COR-L47 (cell line): ENCODE results near the gene CHSY3.
A peak's percentile ranks its signal among the peaks of the same experiment; 100 is the strongest.

ENCODE experiments used
- DNase-seq: peaks from one replicate; lab custom pipeline; 2025; lab: John Stamatoyannopoulos, UW

The CHSY3 gene

DNA sequence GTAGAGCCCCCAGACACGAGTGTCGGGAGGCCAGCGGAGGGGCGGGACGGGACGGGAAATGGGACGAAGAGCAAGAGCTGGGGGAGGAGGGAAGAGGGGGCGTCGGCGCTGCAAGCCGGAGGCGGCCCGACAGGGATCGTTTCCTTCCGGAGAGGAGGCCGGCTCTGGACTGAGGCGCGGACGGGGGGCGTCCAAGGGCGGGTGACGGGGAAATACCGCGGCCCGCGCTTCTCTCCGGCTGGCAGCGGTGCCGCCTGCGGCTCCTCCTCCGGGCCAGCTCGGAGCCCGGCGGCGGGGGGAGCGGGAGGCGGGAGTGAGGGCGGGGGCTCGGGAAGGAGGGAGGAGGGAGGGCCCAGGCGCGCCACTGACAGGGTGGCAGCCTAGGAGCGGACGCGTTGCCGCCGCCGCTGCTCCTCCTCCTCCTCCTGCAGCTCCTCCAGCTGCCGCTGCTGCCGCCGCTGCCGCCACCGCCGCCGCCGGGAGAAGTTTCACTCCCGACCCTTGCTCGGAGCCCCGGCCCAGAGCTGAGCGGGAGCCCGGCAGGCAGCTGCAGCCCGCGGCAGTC, at the start of gene CHSY3:
CHSY3 (plus strand) TSS at position 364 of the 565 bp plus-strand sequence.
- DNase-seq = peak; percentile 34

DNA sequence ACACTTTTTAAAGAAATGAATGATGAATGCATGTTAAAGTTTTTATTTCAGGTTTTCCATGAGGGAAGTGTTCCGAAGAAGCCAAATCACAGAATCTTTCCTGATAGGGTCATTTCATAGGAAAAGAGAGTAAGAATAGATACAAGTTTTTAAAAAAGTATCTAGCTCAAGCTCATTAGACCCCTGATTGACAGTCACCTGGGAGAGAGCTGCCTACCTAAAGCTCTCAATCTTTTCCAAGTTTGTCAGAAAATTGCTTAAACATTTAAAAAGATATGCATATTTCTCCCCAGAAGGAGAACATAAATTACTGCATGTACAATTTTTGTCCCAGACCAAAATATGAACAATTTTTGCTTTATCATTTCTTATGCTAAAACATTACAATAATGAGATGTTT, 47.9 kb upstream of the CHSY3 start:
- DNase-seq = no peak

DNA sequence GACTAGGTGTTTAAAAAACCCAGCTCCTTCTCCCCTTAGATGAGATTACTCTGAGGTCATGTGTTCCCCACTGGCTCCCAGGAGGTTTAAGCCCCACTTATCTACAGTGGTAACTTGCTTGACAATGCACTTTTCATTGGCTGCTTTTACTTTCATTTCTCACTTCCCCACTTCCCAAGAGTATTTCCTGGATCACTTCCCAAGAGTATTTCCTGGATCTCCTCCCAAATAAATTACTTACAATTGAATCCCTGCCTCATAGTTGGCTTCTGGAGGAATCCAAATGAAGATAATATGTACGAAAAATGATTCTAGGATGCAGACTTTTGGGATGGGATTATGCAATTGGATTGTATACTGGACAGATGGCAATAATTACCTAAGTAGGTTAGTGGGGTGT, 47.1 kb upstream of the CHSY3 start:
- no peak for DNase-seq

DNA sequence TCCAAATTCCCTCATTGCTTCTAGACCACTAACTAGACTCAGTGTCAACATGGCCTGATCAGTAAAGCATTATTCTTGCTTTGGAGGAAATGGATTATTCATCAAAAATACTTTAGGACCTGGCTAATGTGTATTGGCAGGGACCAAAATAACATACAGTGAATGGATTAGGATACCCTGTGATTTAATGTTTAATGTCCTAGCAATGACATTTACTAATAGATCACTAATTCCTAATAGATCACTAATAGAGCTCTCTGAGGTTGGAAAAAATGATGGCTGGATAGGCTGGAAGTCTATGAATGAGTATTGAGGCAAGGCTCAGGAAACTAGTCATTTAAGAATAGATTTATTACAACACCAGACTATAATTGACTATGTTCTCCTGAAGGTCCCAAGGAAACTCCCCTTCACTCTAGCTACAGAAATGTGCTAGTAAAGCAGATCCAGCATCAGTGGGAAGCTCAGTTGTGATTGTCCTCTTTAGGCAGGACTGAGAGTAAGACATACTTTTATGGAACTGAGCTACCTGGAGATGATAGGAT, 46.1 kb upstream of the CHSY3 start:
- DNase-seq = no peak

- no peak for DNase-seq
Observed at GRCh38 chr5:129884322-129884721, 19.9 kb upstream of the CHSY3 start.

DNA sequence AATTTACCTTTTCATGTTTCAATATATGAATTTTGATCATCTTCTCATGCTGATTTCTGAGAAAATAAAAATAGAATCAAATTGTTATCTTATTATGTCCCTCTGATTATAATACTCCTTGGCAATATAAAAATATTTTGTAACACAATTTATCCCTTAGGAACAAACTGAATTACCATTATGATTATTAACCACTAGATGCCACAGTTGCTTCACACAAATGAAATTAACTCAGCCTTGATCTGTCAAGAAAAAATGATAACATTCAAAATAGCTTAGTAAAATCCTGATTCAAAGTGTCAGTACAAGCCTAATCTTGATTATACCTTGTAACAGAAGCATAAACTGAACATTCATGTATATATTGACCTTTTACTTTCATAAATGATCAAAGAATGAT, 4.8 kb upstream of the CHSY3 start:
- no peak for DNase-seq

- no peak for DNase-seq
Observed at GRCh38 chr5:129902816-129903215, 1.4 kb upstream of the CHSY3 start.

- DNase-seq = no peak
Observed at GRCh38 chr5:129903466-129904101, 681 bp upstream of the CHSY3 start.

GRCh38 chr5:129904667-129905472, 605 bp downstream of the CHSY3 start:
- no peak for DNase-seq

DNA sequence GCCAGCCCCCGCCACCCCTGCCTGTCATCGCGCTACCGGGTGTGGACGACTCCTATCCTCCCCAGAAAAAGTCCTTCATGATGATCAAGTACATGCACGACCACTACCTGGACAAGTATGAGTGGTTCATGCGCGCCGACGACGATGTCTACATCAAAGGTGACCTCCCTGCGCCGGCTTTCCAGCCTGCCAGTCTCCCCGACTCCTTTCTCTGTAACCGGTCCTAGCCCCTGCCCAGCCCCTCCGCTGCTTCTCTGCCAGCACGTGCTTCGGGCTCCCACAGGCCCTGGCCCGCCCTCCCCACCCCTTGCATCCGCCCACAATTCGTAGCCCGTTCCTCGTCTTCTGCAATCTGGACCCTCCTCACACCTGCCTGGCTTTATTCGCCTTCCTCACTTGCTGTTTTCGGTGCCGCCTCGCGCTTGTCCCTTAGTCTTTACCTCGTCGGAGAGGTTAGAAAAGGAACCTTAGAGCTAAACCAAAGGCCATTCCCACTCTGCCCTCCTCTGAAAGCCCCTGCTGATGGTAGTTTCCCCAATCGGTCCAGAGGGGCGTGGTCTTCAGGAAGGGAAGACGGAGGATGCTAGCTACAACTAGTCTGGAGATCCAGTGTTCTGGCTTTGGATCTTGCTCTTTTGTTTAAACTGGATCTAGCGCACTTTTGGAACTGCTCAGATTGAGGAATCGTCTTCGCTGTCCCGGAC, 1.4 kb downstream of the CHSY3 start:
- no peak for DNase-seq

- DNase-seq = no peak
Observed at GRCh38 chr5:129906177-129906887, 2.1 kb downstream of the CHSY3 start.

- DNase-seq = no peak
Observed at GRCh38 chr5:129909225-129909624, 5.0 kb downstream of the CHSY3 start.

DNA sequence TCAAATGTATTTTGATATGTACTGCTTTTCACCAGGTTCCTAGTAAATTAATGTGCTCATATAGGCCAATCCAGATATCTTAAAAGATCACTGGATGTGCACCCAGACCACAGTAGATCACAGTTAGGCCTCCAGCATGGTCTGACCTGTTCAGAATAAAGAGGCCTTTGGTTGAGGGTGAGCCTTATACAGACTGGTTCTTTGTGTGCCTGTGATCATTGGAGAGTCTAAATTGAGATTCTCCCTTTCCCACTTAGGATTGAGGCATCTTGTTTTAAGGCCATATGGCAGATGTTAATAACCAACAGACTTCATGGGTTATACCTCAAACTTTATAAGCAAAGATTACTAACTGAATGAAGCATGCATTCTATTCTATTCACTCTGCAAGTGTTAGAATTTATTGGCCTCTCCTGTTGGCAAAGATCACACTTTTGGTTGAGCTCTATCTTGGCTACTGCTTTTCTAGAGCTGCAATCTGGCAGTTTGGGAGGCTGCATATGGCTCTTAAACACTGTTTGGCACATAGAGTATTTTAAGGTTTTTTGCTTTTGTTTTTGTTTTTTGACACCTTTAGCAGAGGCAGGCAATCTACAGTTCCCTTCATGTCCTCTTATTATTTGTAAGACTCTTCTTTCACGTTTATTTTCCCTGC, 8.5 kb downstream of the CHSY3 start:
- no peak for DNase-seq

DNA sequence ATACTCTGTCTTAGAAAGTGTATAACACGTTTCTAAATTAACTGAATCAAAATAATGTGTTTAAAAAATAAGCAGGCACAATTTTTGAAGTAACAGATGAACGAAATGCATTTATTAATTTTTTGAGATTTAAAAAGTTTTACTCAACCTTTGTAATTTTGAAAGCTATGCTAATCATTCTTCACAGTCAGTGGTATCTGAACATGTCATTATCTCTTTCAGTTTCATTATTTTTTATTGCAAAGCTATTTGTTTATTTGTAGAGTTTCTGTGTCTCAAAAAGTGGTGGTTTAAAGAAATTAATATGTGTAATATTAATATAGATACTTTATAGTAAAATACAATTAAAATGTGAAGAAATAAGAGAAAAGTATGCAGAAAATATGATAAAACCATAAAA, 11.2 kb downstream of the CHSY3 start:
- DNase-seq = no peak

GRCh38 chr5:129917224-129917623, 13.0 kb downstream of the CHSY3 start:
- DNase-seq = no peak

DNA sequence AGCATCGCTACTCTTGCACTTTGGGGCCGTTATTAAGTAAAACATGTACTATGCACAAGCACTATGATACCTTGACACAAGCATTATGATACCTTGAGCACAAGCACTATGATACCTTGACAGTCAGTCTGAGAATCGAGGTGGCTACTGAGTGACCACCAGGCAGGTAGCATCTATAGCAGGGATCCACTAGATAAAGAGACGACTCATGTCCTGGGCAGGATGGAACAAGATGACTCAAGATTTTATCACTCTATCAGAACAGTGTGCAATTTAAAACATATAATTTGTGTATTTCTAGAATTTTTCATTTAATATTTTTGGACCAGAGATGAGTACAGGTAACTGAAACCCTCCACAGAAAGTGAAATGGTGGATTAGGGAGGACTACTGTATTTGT, 16.9 kb downstream of the CHSY3 start:
- DNase-seq = no peak

DNA sequence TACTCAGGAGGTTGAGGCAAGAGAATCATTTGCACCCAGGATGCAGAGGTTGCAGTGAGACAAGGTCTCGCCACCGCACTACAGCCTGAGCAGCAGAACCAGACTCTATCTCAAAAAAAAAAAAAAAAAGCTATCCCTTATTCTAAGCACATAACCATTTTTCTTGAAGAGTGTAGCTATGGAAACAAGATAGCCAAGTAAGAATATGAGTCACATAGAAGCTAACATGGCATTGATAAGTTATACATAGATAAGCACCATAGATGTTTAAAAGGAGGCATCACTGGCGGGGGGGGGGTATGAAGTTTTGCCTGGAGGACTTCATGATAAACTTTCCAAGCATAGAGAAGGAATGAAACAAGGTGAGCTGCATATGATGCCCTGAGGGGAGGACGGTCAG, 26.0 kb downstream of the CHSY3 start:
- no peak for DNase-seq

- no peak for DNase-seq
Observed at GRCh38 chr5:129935626-129936025, 31.4 kb downstream of the CHSY3 start.

GRCh38 chr5:129938077-129938476, 33.8 kb downstream of the CHSY3 start:
- no peak for DNase-seq

GRCh38 chr5:129943936-129944335, 39.7 kb downstream of the CHSY3 start:
- DNase-seq = no peak

DNA sequence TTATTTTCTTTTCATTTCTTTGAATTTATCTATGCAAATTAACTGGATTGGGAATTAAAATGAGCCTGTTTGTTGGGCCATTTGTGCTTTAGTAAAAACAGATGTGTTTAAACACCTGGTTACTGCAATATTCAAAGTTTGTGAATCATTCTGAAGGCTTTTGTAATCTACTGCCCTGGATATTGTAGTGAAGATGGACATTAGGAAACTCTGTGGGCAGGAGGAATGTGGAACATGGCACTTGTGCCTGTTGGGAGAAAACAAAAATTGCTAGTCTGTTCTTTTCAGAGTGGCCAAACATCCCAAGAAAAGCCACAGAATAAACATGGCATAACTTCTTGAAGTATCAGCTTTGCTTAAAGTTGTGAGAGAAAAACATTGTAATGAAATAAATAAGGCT, 40.8 kb downstream of the CHSY3 start:
- no peak for DNase-seq
